Stimulated activated CD8-positive, alpha-beta memory T cell treated with anti-CD3 and anti-CD28 coated beads, Interleukin-4, amount 100 ng/mL, for 24 hours (primary cell): ENCODE measurements around the gene SLC39A5.
"Not testable (repeated sequence)": the region's sequence is repeated elsewhere in the genome, so short reads cannot be mapped to it uniquely, and the experiment has no call there.

Experiments
- DNase-seq: peaks from one replicate; pipeline ENCODE4 v3.0.0-alpha.2; 2020; ENCODE audit warnings: low read depth

Gene SLC39A5, protein sequence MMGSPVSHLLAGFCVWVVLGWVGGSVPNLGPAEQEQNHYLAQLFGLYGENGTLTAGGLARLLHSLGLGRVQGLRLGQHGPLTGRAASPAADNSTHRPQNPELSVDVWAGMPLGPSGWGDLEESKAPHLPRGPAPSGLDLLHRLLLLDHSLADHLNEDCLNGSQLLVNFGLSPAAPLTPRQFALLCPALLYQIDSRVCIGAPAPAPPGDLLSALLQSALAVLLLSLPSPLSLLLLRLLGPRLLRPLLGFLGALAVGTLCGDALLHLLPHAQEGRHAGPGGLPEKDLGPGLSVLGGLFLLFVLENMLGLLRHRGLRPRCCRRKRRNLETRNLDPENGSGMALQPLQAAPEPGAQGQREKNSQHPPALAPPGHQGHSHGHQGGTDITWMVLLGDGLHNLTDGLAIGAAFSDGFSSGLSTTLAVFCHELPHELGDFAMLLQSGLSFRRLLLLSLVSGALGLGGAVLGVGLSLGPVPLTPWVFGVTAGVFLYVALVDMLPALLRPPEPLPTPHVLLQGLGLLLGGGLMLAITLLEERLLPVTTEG

DNA sequence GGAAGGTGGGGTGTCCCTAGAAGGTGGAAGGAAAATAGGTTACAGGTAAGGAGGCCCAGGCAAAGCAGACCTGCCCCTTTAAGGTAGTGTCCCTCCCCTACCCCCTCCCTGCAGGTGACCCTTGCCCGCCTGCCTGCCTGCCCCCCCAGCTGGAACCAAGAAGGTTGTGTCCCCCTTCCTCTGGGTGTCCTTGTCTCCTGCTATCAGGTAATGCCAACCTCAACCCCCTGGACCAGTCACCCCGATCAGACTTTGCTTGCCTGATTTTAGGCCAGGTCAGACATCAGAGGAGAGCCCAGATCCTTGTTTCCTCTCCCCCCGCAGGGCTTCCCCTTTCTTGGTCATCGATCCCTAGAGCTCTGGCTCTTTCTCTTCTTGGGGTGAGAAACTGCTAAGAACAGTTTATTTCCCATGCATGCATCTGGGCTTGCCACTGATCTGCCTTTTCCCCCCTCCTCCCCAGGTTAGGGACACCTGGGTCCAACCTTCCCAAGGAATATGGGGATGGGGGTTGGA, at the start of gene SLC39A5:
SLC39A5 (plus strand) TSS at position 136 of the 516 bp plus-strand sequence. CDS start 1,224 bp downstream, outside the sequence.
- DNase-seq: no peak

DNA sequence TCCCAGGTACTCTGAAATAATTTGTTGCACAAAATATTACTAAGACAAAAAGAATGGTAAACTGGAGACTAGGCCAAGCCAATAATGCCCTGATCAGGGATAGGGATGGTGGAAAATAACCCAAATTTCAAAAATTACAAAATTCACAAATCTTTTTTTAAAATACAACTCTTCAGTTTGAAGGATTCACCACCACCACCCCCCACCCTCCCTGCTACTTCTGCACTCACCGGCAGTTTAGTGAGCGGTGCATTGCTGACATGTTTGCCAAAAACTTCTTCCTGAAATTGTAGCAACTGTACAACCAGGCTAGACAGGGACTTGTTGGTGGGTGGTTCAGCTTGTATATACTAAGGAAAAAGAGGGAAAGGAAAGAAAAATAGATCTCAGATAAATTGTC, 42.9 kb upstream of the SLC39A5 start:
- no peak for DNase-seq

DNA sequence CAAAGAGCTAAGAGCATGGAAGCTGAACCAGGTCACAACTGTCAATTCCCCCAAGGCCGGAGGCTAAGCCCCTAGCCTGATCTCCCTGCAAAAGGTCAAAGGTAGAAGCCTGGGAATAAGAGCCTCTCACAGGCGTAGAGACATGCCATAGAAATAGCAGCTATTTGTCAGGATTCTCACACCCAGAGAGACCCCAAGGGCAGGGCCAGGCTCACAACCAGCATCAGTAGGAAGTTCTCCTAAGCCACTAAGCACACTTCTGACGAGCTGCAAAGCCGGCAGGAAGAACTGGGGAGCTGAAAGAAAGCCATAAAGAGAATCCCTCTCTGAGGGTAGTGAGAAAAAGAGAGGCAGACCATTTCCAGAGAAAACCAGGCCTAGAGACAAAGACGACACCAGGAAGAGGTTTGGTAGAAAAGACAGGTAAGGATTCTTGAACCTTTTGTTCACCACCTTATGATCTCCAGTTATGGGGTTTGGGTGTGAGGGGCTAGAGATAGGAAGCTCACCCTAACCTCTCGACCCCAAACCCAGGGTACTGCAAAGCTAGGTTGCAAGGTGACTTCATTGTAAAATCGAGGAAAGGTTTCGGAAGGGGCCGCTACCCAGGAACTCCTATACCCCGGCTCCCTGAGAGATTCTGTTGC, 41.6 kb upstream of the SLC39A5 start:
- no peak for DNase-seq

DNA sequence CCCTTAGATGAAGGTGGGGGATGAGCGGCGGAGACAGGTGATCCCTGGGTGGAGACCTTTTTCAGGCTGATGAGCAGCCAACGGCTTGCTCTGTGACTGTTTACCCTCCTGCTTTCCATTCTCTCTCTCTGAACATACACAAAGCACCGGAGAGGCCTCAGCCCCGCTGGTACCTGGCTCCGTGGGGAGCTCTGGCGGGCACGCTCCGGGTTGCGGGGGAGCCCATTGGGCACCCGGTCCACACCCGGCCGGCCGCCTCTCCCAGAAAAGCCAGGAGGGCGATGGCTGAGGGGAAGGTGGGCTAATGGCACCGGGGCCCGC, 41.1 kb upstream of the SLC39A5 start:
- no peak for DNase-seq

DNA sequence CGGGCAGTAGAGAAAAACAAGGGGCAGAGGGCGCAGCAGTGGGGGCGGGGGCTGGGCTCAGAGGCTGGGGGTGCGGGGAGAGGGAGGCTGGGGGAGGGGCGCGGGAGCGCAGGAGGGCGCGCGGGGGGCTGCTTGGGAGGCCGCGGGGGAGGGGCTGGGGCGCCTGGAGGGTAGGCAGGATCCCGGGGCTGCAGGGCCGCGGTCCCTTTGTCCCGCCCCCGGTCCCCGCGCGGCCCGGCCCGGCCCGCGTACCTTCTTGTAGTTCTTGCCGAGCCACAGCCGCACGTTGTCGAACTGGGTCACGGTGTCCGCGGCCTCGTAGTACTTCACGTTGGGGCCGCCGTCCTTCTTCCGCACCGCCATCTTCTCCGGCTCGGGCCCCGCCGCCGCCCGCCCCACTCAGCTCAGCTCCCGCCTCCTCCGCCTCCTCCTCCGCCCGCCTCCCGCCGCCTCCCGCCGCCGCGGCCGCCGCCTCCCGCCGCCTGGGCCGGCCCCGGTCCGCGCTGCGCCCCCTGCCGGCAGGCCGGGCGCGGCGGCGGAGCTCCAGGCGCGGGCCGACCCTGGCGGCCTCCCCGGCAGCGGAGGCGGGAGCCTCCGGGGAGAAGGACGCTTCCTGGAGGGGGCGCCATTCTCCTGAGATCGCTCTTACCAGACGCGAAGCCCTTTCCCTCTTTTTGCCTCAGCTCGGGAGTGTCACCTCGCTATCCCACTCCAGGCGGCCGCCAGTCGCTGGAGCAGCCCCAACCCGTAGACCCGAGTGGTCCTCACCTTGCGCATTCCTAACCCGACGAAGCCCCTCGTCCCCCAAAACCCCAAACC, 40.5 kb upstream of the SLC39A5 start, which contains the start of gene SMARCC2:
SMARCC2 (minus strand) TSS at position 385 of the 819 bp plus-strand sequence; CDS start at position 363, 22 bp downstream.
- DNase-seq: peak; percentile 77

DNA sequence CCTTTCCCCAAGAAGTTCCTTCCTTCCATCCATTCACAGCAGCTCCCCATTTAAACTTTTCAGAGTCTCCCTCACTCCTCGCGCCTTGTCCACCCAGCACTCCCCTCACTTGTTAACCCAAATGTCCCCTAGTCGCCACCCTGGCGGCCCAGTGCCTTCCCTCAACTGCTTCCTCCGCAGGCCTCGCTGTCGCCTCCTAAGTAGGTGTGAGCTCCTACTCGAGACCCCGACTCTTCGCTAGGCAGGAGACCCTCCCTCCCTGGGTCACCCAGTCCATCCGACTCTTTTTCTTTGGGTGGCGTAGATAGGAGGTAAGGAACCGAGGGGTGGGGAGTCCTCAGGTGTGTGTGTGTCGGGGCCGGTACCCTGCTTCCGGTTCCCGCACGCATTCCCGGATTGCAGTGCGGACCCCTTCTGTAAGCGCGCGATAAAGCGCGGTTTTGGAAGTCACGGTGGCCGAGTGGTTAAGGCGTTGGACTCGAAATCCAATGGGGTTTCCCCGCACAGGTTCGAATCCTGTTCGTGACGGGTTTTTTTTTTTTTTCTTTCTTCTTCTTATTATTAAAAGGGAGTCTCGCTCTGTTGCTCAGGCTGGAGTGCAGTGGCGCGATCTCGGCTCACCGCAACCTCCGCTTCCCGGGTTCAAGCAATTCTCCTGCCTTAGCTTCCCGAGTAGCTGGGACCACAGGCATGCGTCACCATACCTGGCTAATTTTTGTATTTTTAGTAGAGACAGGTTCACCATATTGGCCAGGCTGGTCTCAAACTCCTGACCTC, 39.7 kb upstream of the SLC39A5 start:
- peak; percentile 76 for DNase-seq

DNA sequence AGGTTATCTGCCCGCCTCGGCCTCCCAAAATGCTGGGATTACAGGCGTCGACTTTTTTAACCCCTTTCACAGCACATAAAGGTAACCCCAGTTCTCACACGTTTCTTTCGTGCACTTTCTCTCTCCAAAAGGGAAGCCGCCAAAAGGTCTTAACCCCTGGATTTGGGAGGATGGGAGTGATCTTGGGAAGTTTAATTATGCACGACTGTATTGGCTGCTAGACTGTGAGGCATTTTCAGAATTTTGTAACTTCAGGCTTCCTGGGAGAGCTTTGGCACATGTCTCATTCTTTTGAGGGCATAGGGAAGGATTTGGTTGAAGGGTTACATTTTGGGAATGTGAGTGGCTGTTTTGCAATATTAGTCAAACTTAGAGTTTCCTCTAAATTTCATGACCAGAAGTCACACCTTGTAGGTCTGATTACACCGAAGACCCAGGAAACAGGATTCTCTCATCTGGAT, 39.1 kb upstream of the SLC39A5 start:
- no peak for DNase-seq

DNA sequence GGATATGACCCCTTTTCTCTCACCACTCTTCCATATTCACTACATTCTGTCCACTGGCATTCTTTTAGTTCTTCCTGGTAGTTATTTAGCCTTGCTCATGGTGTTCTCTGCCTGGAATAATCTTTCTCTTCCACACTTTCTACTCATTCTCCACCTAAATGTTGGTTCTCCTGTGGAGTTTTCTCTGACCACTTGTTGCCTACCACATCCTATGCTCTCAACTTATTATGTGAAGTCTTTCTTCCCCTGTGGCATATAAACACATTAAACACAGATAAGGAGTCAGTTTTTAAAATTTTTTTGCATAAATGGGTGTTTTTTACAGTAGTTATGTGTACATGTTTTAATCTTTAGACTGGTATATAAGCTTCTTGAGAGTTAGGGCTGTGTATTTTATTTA, 37.3 kb upstream of the SLC39A5 start:
- no peak for DNase-seq

DNA sequence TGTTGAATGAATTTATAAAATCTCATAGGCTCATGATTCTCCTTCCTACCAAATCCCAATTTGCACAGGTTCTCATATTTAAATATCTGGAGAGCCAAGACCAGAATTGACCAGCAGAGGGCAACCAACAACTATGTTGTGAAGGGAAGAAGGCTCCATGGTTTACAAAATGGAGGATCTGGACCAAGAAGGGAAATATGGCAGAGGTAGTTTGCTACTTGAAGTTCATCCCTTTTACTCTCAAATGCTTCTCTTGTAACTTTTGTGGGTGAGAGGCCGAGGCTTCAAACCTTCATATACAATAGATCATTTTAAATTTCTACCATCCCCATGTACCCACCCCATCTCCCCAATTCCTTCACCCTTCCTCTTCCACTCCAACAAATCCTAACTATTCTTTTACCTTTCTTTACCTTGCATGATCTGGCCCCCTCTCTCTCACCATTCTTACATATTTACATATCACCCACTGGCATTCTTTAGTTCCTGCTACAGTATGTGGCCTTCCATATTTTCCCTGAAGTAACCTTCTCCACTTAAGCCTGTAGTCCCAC, 36.7 kb upstream of the SLC39A5 start:
- peak; percentile 47 for DNase-seq

DNA sequence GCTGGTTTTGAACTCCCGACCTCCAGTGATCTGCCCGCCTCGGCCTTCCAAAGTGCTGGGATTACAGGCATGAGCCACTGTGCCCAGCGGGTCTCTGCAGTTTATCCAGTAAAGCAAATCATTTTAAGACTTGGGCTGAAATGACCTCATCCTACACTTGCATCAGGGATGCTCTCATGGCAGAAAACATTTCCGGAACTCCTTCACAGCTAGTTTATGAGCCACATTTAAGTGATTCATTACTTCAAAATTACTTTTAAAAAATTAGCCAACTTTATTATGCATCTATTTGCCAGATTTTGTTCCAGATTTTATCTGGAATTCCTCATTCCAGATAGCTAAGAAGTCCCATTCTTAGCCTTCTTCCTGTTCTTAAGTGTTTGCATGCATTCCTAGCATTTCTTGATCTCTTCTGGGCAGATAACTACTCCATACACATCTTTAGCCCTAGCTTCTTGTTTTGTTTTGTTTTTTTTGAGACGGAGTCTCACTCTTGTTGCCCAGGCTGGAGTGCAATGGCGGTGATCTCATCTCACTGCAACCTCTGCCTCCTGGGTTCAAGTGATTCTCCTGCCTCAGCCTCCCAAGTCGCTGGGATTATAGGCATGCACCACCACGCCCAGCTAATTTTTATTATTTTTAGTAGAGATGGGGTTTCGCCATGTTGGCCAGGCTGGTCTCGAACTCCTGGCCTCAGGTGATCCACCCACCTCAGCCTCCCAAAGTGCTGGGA, 32.9 kb upstream of the SLC39A5 start:
- not testable (repeated sequence) for DNase-seq

DNA sequence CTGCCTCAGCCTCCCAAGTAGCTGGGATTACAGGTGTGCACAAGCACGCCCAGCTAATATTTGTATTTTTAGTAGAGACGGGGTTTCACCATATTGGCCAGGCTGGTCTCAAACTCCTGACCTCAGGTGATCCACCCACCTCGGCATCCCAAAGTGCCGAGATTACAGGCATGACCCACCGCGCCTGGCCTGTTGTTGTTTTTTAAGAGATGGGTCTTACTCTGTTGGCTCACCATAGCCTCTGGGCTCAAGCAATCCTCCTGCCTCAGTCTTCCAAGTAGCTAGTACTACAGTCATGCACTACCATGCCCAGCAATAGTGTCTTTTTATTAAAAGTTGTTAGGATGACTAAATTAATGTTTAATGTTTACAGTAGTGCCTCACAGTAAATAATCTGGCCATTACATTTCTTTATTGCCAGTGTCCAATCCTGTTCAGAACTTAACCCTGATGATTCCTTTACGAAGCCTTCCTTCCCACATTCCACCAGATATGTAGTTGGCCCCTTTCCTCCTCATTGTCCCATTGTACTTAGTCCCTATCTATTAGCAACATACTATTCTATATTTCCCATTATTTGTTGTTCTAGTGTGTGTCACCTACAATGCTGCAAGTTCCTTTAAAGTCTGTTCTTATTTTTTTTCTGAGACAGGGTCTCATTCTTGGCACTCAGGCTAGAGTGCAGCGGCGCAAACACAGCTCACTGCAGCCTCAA, 31.8 kb upstream of the SLC39A5 start:
- DNase-seq: no peak

DNA sequence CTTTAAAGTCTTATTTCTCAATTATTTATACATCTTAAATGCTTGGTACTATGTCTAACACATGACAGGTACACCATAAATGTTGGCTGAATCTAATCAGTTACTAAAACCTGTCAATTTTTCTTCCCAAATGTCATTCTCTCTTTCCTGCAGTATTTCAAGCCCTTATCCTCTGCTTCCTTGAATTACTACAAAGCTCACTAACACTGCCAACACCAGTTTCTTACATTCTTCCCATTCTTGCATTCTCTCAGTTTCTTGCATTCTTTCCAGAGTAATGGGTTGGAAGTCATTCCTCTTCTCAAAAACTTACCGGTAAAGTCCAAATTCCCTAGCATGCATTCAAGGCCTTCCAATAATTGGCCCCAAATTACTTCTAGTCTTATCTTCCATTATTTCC, 31.0 kb upstream of the SLC39A5 start:
- DNase-seq: no peak

DNA sequence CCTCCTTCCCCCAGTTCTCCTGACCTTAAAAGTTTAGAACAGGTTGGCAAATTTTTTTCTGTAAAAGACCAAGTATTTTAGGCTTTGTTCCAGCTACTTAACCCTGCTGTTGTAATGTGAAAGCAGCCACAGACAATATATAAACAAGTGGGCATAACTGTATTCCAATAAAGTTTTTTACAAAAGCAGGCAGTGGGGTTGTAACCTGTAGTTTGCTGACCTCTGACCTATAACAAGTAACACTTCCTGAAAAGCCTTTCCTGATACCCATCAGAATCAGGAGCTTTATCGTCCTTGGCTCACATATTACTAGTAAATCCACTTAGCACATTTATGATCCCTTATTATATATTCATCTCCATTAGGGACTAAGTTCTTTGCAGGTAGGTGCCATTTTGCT, 27.5 kb upstream of the SLC39A5 start:
- no peak for DNase-seq

DNA sequence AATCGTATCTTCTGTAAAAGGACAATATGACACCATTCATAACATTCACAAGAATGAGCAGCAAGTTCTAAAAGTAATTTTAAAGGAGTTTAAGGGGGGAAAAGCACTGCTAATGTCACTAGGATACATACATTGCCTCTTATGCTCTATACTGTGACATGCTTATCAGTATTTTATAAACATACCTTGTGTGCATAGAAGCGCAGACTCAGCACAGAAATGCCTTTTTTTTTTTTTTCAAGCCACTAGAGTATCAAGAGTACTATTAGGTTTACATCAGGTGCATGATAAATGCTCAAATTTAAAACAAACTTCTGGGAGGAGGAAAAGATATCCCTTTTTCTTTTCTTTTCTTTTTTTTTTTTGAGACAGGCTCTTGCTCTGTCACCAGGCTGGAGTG, 27.0 kb upstream of the SLC39A5 start:
- no peak for DNase-seq

DNA sequence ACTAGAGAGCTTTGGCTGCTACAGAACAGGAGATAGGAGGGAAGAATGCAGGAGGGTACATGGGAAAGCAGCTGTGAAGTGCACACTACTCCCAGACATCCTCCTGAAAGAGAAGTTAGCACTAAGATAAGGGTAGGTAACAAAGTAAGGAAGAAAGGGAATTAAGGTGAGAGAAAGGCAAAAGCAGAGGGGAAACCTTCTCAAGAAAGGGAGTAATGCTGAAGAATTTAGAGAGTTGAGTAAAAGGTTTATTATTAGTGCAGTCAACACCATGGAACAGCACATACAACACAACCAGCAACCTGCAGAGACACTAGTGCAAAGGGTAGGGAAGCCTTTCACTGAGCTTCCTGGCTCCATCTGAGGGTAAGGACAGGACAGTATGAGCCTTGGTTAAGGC, 25.6 kb upstream of the SLC39A5 start:
- DNase-seq: no peak

DNA sequence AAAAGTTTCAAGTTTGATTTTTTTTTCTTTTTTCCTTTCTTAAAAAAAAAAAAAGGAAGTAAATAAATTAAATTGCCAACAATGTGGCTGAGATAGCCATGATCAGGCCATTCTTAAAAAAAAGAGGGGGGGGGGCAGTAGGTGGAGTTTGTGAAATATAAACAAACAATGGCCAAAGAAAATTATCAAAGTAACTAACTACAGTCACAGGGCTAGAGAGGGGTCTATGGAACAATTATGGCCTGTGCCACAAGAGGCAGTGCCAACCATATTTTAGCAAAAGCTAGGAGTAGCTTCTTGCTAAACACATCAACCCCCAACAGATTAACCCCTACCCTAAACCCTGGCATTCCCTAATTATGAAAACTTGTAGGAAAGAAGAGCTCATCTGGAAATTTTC, 24.4 kb upstream of the SLC39A5 start:
- no peak for DNase-seq

DNA sequence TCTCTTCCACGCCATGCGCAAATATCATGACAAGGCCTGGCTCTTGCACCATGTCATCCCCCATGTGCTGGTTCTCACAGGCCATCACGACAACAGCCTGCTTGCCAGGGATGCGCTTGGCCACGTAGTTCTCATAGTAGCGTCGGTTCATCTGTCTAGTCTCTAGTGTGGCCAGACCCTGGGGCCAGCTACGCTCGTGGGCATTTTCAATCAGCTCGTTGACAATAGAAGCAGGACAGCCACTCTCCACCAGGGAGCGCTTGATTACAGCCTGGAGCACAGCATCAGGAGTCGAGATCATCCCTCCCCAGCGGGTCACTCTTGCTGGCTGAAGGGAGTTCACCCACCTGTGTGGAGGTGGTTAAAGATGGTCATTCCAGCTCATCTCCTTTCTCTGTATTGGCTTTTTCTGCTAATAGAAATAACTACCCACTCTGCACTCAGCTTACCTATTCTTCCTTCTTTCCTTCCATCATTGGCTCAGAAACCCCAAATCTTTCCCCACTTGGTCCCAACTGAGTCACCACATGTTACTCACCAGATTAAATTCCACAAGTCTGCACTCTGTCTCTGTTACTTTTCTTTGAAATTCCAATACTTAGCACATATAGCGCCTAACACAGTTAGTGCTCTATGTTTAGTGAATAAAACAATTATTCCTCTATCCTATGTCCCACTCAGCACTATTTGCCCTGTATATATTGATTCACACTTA, 23.2 kb upstream of the SLC39A5 start:
- DNase-seq: no peak

DNA sequence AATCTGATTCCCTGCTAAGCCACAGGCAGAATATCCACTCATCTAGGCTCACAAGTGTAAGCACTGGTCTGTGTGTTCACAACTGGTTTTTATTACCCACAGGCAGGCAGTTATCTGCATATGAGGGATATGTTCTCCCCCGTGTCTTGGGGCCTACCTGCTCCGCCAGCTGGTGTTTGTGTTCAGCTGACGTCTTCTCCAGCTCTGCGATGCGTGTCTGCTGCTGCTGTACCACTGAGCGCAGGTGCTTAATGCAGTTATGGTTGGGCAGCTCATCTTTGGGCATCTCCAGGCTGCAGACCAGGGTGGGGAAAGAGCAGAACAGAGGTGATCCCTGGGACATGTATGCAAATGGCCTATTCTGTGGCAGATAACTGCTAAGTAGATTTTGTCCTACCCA, 21.8 kb upstream of the SLC39A5 start:
- DNase-seq: no peak

DNA sequence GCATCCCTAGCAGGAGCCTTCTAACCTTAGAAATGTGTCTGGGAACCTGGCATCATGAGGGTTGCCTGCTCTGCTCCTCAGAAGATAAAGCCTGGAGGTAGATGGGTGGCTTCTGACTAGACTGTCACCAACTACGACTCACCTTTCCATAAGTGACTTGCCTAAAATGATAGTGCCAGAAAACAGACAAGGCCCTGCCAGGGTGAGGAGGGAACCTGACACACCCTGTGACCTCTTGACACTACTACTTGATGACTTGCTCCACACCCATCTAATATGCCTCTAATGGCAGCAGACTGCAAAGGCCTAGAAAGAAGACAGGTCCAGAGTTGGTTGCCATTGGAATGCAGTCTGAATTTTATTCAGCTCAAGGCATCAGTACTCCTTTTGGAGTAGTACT, 17.5 kb upstream of the SLC39A5 start:
- no peak for DNase-seq
